HG02840 (cell line): ENCODE data around the gene ERP27.

Source experiments
- ATAC-seq: cut with Tn5 transposase; IDR thresholded peaks from one replicate; pipeline ENCODE4 v1.9.1; 2021; ENCODE audit warnings: mild to moderate bottlenecking, moderate library complexity, moderate number of reproducible peaks; ENCODE audit not compliant: unreplicated experiment, low FRiP score

ERP27 gene

DNA sequence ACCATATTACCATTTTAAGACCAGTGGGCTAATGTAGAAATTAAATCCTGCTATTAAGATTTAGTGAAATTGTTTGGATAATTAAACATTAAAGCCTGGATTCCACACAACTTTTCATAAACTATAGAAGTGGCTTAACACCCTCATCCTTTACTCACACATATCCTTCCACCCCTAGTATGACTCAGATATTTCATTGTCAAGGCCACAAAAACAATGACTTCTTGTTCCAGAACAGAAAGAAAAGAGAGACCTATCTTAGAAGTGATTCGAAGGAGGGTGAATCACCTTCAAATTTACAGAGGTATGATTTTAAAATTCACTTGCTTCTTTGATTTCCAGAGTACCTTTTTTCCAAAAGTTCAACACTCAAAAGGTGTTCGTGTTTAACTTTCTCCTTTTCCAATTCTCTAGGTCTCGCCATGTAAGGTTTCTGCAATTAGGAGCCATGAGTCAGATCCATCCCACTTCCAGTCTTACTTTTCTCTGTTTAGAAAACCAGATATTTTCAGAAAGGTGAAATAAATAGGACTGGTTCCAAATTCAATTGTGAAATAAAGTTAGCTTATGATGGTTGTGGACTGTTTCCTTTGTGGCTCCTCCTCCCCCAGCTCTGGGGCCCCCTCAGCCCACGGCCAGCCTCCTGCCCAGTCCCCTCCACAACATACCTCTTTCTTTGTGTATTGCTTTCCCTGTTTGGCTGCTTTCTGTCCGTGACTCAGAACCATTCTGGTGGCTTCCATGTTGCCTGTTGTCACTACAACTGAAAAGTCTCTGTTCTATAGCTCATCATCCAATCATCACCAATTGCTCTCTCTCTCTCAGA is 28.0 kb downstream of the ERP27 start:
- no peak for ATAC-seq

DNA sequence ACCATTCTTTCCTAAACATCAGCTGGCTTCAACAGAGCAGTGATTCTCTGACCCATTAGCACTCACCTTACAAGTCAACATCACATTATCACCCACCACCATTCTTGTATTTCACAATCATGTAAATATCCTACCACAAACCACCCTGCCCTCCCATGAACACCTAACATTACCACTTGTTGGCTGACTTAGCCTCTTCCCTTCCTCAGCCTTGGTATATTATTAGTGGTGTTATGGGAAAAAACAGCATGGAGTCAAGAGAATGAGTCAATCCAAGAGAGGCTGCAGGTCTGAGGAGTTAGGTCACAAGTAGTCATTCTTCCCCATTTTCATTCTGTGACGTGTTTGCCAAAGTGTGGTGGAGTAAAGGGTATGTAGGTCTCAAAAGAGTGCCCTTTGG is 30.4 kb downstream of the ERP27 start:
- no peak for ATAC-seq

DNA sequence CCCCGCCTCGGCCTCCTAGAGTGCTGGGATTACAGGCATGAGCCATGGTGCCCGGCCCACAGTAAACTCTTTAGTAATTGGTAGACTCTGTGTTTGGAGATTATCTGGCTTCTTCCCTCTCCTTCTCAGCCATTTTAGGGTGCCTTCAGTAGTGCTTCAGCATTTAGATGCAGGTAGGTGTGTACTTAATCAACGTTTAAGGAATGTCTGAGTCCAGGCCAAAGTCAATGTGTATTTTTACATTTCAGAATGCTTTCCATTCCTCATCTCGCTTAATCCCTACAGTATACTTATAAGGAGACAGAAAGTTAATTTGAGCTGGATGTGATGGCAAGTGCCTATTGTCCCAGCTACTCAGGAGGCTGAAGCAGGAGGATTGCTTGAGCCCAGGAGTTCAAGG is 32.2 kb downstream of the ERP27 start:
- ATAC-seq, result no peak

DNA sequence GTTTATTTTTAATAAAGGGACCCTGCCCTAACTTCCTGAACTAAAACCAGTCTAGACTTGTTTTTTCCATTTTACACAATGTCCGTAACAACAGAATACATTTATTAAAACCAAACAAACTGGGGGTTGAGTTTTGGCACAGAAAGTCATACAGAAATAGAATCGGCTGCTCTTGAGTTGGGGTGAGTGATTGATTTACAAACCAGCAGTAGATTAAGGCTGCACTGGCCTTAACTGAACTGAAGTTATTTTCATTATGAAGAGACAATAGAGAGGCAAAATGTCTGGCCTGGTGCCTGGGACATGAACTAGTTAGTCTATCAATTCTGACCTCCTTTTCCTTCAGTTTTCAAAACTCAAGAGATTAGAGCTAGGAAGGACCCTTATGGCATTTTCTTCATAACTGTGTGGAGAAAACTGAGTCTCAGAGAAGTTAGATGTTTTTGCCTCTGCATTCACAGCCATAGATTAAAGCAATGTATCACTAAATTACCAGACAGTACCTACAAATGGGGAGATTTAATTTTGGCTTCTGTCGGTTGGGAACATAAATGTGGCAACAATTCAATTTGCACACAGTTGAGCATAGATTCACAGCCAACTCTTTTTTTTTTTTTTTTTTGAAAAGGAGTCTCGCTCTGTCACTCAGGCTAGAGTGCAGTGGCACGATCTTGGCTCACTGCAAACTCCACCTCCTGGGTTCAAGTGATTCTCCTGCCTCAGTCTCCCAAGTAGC is 32.9 kb downstream of the ERP27 start:
- ATAC-seq, result no peak

DNA sequence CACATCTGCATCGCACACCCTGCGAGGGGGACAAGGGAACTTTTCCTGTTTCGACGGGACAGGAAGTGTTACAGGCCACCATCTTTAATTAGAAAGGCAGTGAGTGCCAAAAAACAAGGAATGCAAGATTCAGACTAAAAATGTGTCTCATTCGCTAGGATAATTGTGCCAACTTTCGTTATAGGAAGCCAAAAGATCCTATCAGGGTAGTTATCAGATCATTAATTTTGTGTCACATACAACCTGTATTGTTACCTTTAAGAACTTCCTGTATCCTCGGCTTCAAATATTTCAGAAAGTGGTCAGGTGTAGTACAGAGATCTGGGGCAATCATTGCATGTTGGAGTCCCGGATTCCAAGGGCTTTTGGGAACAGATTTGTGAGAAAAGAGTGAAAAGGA is 33.5 kb downstream of the ERP27 start:
- no peak for ATAC-seq

DNA sequence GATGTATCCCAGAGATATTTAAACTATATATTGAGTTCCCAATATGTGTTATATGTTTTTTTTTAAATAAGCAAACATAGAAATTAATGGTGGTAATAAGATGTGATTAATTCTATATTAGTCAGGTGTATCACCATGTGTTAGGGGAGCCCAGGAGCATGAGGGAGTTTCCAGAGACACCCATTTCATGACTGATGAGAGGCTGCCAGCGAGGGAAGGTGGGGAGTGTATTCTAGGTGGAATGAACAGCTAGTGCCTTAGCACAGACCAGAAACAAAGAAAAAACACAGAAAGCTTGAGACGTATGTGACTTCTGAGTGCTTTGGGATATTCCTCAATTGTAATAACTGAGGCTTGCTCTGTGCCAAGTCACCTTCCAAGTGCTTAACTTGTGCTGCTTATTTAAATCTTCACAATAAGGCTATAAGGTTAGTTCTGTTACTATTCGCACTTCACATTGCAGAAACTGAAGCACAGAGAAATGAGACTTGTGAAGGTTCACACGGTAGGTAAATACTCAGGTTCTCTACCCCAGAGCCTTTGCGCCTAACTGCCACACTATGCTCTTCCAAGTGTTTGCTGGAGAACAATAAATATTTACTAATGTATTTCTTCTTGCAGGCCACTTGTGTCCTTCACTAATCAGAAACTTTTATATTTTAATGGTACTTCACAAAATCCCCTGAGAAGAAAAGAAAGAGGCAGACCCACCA is 34.8 kb downstream of the ERP27 start:
- no peak for ATAC-seq

DNA sequence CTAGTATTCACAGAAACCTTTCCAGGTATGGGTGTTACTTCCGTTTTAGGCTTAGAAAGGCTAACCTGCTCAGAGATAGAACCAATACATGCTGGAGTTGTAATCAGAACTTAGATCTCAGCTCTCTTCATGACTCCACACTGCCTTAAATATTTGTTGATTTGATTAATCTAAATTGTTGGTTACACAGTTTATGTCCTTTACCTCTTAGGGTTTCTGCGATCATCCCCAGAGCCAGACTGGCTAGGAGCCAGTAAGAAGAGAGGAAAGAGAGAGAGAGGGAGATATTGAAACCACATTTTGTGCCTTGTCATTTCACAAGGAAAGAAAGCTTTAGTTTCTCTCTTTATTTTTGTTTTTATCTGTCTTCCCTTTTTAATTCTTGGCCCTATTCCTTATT is 35.9 kb downstream of the ERP27 start:
- no peak for ATAC-seq

DNA sequence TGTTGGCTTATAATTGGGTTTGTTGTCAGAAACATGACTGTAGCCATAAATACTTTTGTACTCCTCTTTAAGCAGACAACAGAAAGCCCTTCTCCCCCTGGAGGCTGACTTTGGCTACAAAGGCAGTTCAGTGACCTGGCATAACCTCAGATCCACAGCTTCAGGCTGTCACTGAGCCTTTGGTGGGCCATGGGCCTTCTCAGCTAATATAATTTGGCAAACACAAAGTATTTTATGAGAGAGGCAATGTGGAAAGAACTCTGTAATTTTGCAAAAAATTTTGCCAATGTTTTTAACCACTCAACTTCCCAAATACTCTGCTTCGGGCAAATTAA is 37.1 kb downstream of the ERP27 start:
- no peak for ATAC-seq

DNA sequence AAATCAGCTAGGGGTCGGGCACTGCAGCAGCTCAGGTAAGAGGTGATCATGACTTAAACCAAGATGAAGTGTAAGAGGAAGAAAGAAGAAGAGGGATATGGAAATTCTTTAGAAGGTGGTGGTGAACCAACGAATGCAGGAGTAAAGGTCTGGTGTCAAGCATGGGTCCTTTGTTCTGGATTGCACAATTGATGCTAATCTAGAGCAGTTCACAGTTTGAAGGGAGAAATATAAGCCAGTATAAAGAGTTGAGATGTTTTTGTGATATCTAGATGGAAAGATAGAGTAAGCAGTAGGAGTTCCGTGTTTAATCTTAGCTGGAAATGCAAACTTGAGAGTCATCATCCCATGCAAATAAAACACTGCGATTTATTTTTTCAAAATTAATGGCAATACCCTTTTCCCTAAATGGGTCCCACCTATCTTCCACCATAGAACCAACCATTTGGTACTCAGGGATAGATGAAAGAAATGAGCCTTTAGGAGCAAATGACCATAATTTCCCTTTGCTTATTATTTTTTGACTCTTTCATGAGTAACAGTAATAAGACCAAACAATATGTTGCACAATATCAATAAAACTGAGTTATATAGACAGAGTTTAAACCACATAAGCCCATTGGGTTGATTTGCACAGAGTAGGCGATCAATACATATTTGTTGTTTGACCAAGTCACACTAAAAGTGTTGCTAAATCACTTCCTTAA is 37.7 kb downstream of the ERP27 start:
- ATAC-seq, result no peak

DNA sequence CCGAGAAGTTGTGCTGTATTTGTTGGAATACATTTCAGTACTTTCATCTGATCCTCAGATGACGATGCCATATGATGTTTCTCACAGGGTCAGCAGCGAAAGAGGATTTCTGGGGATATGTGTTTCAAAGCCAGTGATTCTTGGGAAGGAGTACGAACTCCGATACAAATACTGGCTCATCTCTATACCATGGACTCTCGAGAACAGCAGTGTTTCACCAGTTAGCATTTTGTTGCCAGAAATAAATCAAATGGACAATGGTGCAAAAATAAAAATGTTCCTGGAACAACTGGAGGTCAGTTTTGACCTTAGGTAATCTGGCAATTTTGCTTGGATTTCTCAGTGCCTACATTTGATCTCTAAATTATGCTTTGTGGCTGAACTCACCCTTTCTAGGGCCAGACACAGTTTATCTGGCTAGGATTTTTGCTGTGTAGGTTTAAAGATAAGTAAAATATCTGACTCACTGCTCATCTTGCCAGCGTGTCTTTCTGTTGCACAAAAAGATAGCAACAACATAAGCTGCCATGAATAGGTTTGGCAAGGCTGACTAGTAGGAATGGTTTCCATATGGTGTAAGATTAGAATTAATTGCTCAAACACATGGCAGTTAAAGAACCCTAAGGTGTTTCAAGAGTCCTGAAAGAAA is 41.7 kb downstream of the ERP27 start:
- no peak for ATAC-seq

DNA sequence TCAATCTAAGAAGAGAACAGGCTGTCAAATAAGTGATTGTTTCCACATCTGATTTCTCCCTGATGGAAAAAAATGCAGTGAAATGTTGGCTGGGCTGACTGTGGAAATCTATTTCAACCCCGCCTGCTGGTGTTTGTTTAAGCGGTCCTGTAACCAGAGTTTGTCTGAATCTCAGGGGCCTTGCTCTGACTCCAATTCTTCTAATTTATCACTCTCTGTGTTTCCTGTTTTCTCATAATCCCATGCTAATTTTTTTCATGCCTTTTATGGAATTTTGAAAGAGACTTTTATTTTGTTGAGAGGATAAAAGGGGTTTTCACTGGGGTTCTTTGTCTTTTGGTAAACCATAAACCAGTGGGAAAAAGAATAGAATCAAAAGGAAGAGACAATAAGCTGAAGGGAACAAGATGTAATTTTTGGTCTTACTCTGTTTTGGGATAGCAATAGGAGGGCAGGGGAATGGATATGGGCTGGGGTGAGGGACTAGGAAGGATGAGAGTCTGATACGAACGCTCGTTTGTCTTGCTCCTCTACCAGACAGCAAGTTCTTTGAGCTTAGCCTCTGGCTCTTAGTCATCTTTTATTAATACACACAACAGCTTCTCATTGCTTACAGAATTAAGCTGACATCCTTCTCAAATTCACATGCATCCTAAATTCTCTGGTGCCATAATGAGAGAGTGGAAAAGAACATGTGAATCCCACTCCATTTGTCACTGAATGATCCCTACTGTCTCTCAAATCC is 44.7 kb downstream of the ERP27 start:
- no peak for ATAC-seq

DNA sequence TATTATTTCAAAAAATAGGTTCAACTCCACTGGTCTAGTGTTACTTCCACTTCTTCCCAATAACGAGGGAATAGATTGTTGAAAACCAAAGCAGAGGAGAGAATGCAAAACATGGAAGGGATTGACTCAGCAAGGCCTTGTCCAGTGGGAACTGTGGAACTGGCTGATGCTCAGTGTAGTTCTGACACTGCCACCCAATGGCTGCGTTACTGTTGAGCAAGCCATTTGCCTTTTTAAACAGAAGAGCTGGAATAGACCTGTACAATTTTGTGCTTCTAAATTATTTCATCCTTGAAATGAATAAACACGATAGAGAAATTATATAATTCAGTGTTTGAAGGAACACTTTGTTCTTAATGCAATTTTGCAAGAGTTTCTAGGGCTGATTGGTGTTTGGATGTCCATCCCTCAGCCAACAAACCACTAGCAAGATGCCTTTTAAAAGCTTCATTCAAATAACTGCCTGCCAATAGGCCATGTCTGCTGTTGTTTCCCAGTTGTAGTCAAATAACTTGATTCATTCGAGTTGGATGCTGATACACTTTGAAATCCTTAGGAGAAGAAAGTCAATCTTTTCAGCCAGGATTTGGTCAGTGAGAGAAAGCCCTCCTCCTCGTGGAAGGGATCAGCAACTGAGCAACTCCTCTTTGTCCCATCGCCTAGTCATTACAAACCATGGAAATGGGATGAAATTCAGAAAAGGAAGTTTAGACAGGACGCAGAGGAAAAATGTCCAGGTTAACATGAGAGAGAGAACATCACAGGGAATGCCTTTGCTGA is 45.4 kb downstream of the ERP27 start:
- ATAC-seq, result no peak

DNA sequence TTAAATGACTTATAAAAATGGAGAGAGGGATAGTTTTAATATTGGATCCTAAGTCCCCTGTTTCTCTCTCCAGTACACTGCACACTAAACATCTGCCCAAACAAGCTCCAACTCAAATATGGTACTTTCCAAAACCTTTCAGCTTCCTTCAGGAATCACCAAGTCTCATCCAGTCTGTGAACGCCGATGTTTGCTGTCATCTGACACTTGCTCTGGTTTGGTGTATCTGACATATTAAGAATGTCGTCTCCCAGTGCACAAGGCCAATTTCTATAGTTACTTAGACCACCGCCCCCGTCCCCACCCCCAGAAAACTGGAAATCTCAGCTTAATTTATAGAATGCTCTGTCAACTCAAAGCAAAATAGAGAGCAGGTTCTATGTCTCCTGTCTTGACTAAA is 47.6 kb downstream of the ERP27 start:
- ATAC-seq, result no peak

DNA sequence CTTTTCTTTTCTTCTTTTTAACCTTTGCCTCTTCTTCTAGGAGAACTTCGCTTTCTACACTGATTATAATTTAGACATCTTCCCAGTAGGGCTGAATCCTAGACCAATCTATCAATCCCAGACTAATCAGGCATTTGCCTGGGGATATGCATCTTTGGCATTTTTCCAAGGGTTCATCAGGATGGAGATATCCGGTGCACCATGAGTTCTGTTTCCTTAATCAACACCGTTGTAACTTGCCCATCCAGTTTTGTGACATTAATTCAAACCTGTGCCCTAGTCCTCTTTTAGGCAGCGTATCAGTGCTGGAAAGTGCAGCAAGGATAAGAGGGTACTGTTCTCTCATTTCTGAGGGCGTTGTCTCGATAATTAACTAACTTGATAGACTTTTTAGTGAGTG is 52.1 kb downstream of the ERP27 start:
- ATAC-seq, result no peak

DNA sequence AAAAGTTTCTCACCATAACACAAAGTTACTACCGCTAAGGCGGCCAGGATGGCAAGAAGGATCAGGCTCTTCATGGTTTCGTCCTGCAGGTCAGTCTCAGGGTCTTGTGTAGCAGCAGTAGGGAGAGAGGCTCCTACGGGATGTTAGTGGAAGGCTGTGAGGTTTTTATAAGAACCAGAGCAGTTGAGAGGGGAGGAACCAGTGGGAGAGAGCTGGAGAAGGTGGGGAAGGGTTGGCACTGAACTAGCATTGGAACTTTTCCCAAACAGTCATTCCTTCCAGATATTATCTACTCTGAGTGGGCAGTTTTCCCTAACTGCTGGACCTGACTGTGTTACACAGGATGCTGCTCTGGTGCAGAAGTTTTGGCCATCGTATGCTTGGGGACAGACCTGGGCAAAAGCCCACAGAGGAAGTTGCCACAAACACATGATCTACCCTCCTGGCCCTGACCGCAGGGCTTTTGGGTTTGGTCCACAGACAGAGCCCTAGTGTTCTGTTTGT is 52.6 kb downstream of the ERP27 start, which contains the start of gene MGP:
Gene MGP, minus strand, starts transcription at position 137 of the 504 bp plus-strand sequence. Its CDS starts 63 bp downstream, at position 74.
- ATAC-seq, result no peak

DNA sequence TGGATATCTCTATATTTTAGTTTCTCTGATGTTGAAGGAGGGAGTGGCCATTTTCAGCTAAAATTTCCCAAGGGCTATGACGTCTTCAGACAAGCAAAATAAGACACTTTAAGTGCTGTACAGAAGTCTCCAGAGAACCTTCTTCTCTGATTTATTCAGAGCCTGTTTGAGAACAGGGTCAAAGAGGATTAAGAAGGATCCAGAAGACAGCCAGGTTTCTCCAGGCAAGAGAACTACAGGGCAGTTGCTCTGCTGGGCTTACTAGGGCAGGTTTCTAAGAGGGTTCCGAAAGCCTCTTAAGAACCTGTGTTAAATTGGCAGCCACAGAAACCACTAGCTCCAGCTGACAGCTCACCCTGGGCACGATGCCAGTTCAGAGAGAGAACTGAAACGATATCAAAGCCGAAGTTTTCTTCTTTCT is 53.9 kb downstream of the ERP27 start:
- peak; percentile 88 for ATAC-seq

DNA sequence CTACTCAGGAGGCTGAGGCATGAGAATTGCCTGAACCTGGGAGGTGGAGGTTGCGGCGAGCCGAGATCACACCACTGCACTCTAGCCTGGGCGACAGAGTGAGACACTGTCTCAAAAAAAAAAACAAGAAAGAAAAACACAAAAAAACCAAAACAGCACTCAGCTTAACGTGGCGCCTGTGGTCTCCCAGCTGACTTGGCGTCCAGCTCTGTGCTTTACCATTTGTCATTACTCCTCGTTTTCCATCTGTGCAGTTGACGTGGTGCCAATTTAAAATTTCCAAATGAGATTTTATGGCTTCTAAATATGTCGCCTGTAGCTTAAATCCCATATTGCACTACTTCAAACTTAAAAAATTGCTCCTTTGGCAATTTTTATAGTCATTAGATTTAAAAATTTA is 54.7 kb downstream of the ERP27 start:
- ATAC-seq, result no peak

DNA sequence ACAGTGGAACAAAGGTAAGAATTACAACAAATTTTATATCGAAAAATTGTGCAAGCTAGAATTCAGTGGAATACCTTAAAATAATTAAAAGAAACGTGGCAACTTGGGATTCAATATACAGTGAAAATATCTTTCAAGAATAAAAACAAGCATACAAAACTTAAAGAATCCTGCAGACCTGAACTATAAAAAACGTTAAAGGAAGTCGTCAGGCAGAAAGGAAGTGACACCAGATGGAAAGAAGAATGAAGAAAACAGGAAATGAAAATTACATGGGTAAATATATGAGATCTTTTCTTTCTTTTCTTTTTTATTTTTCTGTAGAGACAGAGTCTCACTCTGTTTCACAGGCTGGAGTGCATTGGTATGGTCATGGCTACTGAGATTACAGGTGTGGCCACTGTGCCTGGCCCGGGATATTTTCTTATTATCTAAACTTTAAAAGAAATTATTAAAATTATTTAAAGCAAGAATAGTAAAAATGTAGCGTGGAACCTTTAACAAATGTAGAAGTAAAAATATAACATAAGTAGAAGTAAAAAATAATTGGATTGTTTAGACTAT is 57.4 kb downstream of the ERP27 start:
- no peak for ATAC-seq
